GM21786 (cell line): ENCODE results near the gene AHDC1.

Source experiments
- ATAC-seq: cut with Tn5 transposase; IDR thresholded peaks from one replicate; pipeline ENCODE4 v1.9.1; 2021; ENCODE audit not compliant: unreplicated experiment

The AHDC1 gene

DNA sequence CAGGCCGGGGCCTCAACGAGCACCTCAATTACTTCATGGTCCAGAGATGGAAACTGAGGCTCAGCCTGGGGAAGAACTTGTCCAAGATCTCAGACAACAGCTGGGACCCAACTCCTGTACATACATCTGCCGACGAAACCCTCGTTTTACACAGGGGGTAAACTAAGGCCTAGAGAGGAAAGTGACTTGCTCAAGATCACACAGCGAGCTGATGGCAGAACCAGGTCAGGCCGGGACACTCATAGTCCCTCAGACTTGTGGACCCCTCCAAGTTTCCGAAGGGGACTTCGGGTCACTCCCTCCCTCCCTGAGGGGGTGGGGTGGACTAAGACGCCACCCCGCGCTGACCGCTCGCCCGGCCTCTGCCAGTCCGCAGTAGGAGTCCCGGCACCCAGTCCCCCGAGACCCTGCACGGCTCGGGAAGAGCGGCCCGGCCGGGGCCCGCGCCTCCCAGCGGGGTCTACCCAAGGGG is 114.4 kb downstream of the AHDC1 start:
- ATAC-seq: peak; percentile 3

DNA sequence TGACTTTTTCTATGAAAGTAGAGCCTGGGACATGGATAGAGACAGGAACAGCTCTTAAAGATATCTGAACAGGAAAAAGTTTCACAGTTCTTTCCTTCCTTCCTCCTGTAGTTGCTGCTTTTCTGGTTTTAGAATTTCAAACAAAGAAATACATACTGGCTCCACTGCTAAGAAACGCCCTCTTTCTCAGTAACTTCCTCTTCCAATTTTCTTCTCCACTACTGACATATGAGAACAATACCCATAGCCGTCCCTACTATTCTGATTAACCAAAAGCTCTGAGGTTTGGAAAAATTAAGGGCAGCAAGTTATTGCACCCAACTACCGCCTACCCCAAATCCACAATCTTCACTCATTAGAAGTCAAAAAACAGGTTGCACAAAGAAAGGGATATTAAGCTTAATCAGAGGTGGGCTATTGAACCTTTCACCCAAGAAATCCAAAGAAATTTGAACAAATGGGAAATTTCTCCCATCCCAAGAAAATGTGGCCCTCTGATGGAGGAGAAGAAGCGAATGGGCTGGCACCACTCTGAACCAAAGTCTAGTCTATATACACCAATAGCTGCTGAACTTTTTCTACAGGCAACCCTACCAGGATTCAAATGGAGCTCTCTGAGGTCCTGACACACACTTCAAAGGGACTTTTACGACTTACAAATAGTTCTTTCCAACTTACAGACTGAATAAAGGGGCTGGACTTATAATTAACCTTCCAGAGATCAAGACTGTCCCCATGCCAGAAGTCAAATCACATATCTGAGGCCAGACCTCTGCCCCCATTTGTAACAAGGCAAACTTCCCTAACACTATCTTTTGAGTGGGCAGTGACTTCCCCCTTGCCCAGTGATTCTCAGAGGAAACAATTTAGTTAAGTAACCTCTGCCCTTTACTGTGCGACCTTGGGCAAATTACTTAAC is 115.7 kb downstream of the AHDC1 start:
- ATAC-seq: no peak

DNA sequence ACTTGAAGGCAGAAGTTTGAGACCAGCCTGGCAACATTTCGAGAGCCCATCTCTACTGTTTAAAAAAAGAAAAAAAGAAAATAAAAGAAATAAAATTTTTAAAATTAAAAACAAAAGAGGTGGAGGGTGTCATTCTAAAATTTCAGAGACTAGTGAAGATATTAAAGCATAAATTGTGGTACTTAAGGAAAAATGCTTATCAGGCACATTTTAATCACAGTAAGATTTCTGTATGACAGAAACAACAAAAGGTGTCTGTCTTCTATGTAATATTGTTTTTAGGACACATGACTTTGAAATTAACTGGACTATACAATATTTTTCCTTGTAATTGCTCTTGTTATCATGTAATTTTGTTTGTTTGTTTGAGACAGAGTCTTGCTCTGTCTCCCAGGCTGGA is 118.6 kb downstream of the AHDC1 start:
- ATAC-seq: no peak
